Ovary (tissue), 3 donors: ENCODE measurements around the gene DIAPH3.

Source experiments
- EP300 ChIP-seq: sonication (generic); formaldehyde crosslinking; IDR thresholded peaks from one replicate; pipeline ENCODE4 v1.6.1; 2017; ENCODE audit warnings: antibody characterized with exemption
- POLR2A ChIP-seq: fragments of 450-650 bp; IDR thresholded peaks from one replicate; pipeline ENCODE4 v1.6.1; 2017; ENCODE audit warnings: antibody characterized with exemption, mild to moderate bottlenecking, moderate library complexity
- TF ChIP-seq, protein P1 (sequence below), 3 donors: fragments of 450-650 bp in 2 of 3; fragments of 200-600 bp in 1 of 3; IDR thresholded peaks; one replicate each; pipeline versions ENCODE4 v1.5.1 to v1.8.0; 2016 to 2022; ENCODE audit warnings: antibody characterized with exemption in 3 of 3, mild to moderate bottlenecking in 1 of 3
- donor health status: DM: no; HTN: no; CAD: no.

DNA sequence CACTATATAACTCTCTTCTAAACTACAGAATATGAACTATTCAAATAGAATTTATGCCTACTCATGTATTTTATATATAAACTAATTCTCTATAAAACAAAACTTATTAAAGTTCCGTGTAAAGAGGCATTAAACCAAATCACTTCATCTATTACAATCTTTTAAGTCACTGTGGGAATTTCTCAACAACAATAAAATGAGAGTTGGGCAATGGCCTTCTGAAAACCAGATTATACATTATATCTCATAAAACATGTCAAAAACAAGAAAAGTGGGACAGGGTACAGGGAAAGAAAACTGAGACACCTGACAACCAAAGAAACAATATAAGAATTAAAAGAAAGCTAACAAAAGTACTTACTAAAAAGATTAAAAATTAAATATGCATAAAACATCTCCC lies 145.2 kb downstream of the DIAPH3 start:
- no peak for TF ChIP-seq POLR2A
- TF ChIP-seq, protein P1, sequence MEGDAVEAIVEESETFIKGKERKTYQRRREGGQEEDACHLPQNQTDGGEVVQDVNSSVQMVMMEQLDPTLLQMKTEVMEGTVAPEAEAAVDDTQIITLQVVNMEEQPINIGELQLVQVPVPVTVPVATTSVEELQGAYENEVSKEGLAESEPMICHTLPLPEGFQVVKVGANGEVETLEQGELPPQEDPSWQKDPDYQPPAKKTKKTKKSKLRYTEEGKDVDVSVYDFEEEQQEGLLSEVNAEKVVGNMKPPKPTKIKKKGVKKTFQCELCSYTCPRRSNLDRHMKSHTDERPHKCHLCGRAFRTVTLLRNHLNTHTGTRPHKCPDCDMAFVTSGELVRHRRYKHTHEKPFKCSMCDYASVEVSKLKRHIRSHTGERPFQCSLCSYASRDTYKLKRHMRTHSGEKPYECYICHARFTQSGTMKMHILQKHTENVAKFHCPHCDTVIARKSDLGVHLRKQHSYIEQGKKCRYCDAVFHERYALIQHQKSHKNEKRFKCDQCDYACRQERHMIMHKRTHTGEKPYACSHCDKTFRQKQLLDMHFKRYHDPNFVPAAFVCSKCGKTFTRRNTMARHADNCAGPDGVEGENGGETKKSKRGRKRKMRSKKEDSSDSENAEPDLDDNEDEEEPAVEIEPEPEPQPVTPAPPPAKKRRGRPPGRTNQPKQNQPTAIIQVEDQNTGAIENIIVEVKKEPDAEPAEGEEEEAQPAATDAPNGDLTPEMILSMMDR (IDR thresholded peaks at IDR 0.05), result no peak
- no peak for TF ChIP-seq EP300
